SK-N-SH (cell line): ENCODE results near the gene ZNF296.

Experiments
- CHD2 ChIP-seq: fragments of 150-350 bp; IDR thresholded peaks from 2 replicates; pipeline ENCODE4 v1.6.1; 2018; ENCODE audit warnings: low read length; ENCODE audit not compliant: partially characterized antibody
- EP300 ChIP-seq, 2 experiments: IDR thresholded peaks; 2 replicates each; pipeline versions ENCODE4 v1.4.0 to v1.6.1; 2012; ENCODE audit warnings: borderline replicate concordance in 1 of 2, low read depth in 1 of 2, low read length in 1 of 2
- EZH2phosphoT487 ChIP-seq: fragments of 200-600 bp; sonication (generic); IDR thresholded peaks from 2 replicates; pipeline ENCODE4 v1.6.1; 2017; ENCODE audit warnings: low read depth, mixed run types, mild to moderate bottlenecking, antibody characterized with exemption, moderate library complexity, borderline replicate concordance
- FOXJ3 ChIP-seq: sonication (generic); formaldehyde crosslinking; IDR thresholded peaks from 2 replicates; pipeline ENCODE4 v1.5.1; 2020; ENCODE audit warnings: mild to moderate bottlenecking, missing genetic modification reagents
- MXI1 ChIP-seq: IDR thresholded peaks from 2 replicates; pipeline ENCODE4 v1.6.1; 2012; ENCODE audit warnings: mild to moderate bottlenecking, low read depth, low read length, improper control_type of control experiment
- POLR2AphosphoS5 ChIP-seq: IDR thresholded peaks from 2 replicates; pipeline ENCODE4 v1.6.1; 2012; ENCODE audit warnings: low read depth, low read length
- RCOR1 ChIP-seq: fragments of 150-350 bp; IDR thresholded peaks from 2 replicates; pipeline ENCODE4 v1.6.1; 2017; ENCODE audit warnings: antibody characterized with exemption, low read length
- SIN3A ChIP-seq: IDR thresholded peaks from 2 replicates; pipeline ENCODE4 v1.6.1; 2012; ENCODE audit warnings: low read depth, mild to moderate bottlenecking, low read length, moderate library complexity, borderline replicate concordance
- TEAD4 ChIP-seq: IDR thresholded peaks from 2 replicates; pipeline ENCODE4 v1.4.0; 2012; ENCODE audit warnings: mild to moderate bottlenecking, borderline replicate concordance; ENCODE audit not compliant: insufficient read depth
- YY1 ChIP-seq: IDR thresholded peaks from 2 replicates; pipeline ENCODE4 v1.4.0; 2012; ENCODE audit warnings: low read depth, mild to moderate bottlenecking
- TF ChIP-seq, protein P1 (sequence below): fragments of 200-600 bp; sonication (generic); IDR thresholded peaks from 2 replicates; pipeline ENCODE4 v1.6.1; 2017; ENCODE audit warnings: antibody characterized with exemption, mild to moderate bottlenecking, moderate library complexity
- TF ChIP-seq, protein P2 (sequence below): IDR thresholded peaks from 2 replicates; pipeline ENCODE4 v1.4.0; 2012; ENCODE audit warnings: low read depth
- TF ChIP-seq, protein P3 (sequence below): IDR thresholded peaks from 2 replicates; pipeline ENCODE4 v1.6.1; 2012; ENCODE audit warnings: mild to moderate bottlenecking, low read depth, low read length, moderate library complexity
- TF ChIP-seq, protein P4 (sequence below): fragments of 150-350 bp; IDR thresholded peaks from 2 replicates; pipeline ENCODE4 v1.6.1; 2017; ENCODE audit warnings: antibody characterized with exemption, low read length, low read depth, borderline replicate concordance

DNA sequence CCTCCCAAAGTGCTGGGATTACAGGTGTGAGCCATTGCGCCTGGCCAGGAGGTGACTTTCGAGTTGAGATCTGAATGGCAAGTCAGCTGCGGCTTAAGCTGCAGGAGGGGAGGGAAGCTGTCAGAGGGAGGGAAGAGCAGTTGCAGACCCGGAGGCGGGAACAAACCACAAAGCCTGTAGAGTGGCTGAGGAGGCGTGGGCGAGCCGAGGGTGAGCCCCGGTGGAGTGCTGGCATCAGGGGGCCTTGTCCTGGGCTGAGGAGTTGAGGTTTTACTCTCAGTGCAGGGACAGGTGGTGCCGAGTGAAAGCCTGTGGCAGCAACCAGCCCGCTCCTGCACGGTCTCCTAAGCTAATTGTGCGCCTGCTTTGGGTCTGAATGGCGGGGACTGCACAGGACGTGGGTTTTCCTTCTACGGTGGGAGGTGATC lies 40.9 kb upstream of the ZNF296 start:
- TF ChIP-seq POLR2AphosphoS5 = no peak
- TF ChIP-seq EZH2phosphoT487 = no peak
- TF ChIP-seq, protein P1, sequence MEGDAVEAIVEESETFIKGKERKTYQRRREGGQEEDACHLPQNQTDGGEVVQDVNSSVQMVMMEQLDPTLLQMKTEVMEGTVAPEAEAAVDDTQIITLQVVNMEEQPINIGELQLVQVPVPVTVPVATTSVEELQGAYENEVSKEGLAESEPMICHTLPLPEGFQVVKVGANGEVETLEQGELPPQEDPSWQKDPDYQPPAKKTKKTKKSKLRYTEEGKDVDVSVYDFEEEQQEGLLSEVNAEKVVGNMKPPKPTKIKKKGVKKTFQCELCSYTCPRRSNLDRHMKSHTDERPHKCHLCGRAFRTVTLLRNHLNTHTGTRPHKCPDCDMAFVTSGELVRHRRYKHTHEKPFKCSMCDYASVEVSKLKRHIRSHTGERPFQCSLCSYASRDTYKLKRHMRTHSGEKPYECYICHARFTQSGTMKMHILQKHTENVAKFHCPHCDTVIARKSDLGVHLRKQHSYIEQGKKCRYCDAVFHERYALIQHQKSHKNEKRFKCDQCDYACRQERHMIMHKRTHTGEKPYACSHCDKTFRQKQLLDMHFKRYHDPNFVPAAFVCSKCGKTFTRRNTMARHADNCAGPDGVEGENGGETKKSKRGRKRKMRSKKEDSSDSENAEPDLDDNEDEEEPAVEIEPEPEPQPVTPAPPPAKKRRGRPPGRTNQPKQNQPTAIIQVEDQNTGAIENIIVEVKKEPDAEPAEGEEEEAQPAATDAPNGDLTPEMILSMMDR = no peak
- no peak for TF ChIP-seq EP300 (IDR thresholded peaks at IDR 0.05; ENCODE audit: borderline replicate concordance in 1 of 2, low read depth in 1 of 2, low read length in 1 of 2)
- TF ChIP-seq YY1 = no peak
- no peak for TF ChIP-seq CHD2
- no peak for TF ChIP-seq RCOR1
- no peak for TF ChIP-seq SIN3A
- TF ChIP-seq, protein P2, sequence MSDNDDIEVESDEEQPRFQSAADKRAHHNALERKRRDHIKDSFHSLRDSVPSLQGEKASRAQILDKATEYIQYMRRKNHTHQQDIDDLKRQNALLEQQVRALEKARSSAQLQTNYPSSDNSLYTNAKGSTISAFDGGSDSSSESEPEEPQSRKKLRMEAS = no peak
- TF ChIP-seq, protein P3, sequence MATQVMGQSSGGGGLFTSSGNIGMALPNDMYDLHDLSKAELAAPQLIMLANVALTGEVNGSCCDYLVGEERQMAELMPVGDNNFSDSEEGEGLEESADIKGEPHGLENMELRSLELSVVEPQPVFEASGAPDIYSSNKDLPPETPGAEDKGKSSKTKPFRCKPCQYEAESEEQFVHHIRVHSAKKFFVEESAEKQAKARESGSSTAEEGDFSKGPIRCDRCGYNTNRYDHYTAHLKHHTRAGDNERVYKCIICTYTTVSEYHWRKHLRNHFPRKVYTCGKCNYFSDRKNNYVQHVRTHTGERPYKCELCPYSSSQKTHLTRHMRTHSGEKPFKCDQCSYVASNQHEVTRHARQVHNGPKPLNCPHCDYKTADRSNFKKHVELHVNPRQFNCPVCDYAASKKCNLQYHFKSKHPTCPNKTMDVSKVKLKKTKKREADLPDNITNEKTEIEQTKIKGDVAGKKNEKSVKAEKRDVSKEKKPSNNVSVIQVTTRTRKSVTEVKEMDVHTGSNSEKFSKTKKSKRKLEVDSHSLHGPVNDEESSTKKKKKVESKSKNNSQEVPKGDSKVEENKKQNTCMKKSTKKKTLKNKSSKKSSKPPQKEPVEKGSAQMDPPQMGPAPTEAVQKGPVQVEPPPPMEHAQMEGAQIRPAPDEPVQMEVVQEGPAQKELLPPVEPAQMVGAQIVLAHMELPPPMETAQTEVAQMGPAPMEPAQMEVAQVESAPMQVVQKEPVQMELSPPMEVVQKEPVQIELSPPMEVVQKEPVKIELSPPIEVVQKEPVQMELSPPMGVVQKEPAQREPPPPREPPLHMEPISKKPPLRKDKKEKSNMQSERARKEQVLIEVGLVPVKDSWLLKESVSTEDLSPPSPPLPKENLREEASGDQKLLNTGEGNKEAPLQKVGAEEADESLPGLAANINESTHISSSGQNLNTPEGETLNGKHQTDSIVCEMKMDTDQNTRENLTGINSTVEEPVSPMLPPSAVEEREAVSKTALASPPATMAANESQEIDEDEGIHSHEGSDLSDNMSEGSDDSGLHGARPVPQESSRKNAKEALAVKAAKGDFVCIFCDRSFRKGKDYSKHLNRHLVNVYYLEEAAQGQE = no peak
- no peak for TF ChIP-seq TEAD4
- no peak for TF ChIP-seq FOXJ3 (CRISPR knock-in tag)
- no peak for TF ChIP-seq MXI1
- TF ChIP-seq, protein P4, sequence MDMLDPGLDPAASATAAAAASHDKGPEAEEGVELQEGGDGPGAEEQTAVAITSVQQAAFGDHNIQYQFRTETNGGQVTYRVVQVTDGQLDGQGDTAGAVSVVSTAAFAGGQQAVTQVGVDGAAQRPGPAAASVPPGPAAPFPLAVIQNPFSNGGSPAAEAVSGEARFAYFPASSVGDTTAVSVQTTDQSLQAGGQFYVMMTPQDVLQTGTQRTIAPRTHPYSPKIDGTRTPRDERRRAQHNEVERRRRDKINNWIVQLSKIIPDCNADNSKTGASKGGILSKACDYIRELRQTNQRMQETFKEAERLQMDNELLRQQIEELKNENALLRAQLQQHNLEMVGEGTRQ = no peak
